Bronchial epithelial cell (primary cell): Measurements from ENCODE around the gene MINDY4. TPM values are rescaled to one million over a fixed set of nuclear protein-coding genes. Genes with fewer than 3 reads are reported as not detected.

Experiments
- DNase-seq: peaks from one replicate; pipeline ENCODE4 v3.0.0-alpha.2; 2010; ENCODE audit warnings: low read depth
- FAIRE-seq: peaks from 2 replicates; lab custom pipeline; 2011; peaks lifted over from hg19 to GRCh38; lab: Jason Lieb, UNC
- H3K27me3 ChIP-seq: 2 replicates; pipeline ENCODE4 v1.5.1; 2011; ENCODE audit warnings: low read length; ENCODE audit not compliant: control insufficient read depth, insufficient read depth
- H3K36me3 ChIP-seq: 2 replicates; pipeline ENCODE4 v1.5.1; 2011; ENCODE audit warnings: low read length; ENCODE audit not compliant: control insufficient read depth, insufficient read depth
- H3K4me3 ChIP-seq: 2 replicates; pipeline ENCODE4 v1.5.1; 2011; ENCODE audit warnings: mild to moderate bottlenecking, low read depth, low read length, control low read depth
- CTCF ChIP-seq: IDR thresholded peaks from 2 replicates; pipeline ENCODE4 v1.5.1; 2011; ENCODE audit warnings: mild to moderate bottlenecking, moderate library complexity, low read length, control low read depth, inconsistent platforms; ENCODE audit not compliant: insufficient read depth, severe bottlenecking
- total RNA-seq: library from RNA; depleted of rRNA; stranded (reverse); fragments of >200 nt; gene quantifications from 2 replicates; pipeline ENCODE4 v1.2.1, GENCODE V29; 2014

MINDY4 gene
- total RNA-seq, 1 donor from 2014 or later: 1.1 TPM

- DNase-seq: no peak
- Histone ChIP-seq H3K36me3 (no peaks in the 10 kb centered on the region), H3K4me3 (no peak overlapping the region), H3K27me3 (peaks cover 2% of the 10 kb centered on the region)
- no peak for FAIRE-seq
- no peak for TF ChIP-seq CTCF
Measured at GRCh38 chr7:30906515-30907240, 135.5 kb downstream of the MINDY4 start.

DNA sequence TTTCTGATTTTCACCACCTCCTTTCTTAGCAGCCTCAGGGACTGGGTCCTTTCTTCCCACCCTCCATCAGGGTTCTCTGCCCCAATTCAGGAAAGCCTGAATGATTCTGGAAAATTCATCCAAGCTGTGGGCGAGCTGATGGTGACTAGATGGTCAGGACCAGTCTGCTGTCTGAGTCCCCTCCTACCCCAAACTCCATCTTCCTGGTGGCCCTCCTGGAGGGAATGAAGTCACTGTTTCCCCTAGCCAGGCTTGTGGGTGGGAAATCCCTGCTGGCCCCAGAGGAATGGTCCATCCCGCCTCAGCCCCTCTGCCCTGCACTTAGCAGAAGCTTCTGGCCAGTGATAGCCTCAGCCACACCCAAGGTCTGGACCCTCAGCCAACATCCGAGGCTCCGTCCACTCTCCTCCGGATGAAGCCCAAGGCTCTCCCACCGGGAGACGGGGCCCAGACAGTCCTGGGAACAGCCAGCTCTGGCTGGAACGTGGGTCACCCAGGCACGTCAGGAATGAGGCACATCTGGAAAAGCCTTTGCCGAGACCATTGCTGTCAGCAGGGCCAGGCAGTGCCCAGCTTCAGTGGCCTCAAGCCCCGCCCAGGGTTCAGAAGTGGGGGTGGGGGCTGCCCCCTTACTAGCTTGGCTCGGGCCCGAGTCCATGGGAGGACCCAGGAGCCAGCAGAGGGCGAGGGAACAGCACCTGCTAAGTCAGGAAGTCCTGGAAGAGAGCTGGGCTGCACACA lies 136.5 kb downstream of the MINDY4 start:
- FAIRE-seq (no peak), DNase-seq (no peak)
- no peak overlapping the region for H3K4me3 ChIP-seq
- no peaks in the 10 kb centered on the region for H3K36me3 ChIP-seq
- H3K27me3 ChIP-seq: peaks cover 4% of the 10 kb centered on the region
- no peak for TF ChIP-seq CTCF

DNA sequence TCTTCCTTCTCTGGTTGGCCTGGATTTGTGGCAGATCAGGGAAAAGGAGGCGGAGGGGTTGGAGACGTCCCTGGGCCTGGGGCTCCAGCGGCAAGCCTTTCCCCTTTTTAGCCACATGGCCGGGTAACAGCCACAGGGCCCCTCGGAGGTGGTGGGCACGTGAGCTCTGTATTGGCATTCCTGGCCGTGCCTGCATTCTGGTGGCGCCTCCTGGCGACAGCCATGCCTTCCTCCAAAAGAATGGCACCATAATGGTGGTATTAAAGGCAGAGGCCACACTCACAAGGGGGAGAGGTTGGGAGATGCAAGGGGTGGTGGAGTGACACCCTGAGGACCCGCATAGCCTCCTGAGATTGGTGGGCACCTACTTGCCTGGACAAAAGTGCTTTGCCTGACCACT lies 137.5 kb downstream of the MINDY4 start:
- FAIRE-seq (no peak), DNase-seq (no peak)
- H3K36me3 ChIP-seq: no peaks in the 10 kb centered on the region
- H3K27me3 ChIP-seq: peaks cover 4% of the 10 kb centered on the region
- TF ChIP-seq CTCF: peak; percentile 27
- no peak overlapping the region for H3K4me3 ChIP-seq

DNA sequence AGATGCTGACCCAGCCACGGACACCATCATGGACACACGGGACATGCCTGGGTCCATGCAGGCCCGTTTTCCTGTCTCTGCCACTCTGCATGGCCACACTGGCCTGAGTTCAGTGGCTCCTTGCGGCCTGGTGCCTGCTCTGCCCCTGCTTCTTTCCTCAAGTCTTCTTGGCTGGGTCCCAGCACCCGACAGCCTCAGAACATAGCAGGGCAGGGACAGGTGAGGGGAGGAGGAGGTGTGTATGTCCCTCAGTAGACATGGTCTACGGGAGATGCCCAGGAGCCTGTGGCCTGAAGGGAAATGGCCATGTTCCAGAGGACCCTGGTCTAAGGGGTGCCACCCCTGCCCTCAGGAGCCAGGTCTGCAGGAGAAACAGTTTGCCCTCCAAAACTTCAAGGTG lies 138.2 kb downstream of the MINDY4 start:
- Histone ChIP-seq H3K36me3 (no peaks in the 10 kb centered on the region), H3K27me3 (peaks cover 4% of the 10 kb centered on the region), H3K4me3 (no peak overlapping the region)
- no peak for DNase-seq
- no peak for TF ChIP-seq CTCF
- FAIRE-seq: no peak

DNA sequence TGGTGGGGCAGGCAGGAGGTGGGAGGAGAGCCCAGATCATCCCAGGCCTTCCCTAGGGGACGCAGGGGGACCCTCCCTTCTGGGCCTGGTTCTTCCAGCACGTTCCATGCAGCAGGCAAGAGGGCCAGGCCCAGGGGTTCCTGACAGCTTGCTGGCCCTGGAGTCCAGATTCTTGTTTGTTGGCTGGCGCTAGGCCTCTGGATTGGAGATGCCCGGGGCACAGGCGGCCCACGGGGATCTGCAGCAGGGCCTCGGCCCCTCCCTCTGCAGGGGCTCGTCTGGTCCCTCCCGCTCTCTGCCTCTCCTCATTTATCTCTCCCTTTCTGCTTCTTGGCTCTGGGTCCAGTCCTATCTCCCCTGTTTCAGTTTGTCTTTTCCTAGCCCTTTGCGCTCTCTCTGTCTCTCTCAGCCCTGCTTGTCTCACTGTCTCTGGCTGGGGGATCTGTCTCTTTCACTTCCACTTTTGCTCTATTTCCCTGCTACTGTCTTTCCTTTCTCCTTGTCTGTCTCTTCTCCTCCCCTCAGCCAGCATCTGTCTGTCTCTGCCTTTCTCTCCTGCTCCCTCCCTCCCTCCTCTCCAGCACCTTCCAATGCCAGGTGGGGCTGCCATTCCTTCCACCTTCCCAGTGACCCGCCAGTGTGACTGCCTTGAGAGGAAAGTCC lies 139.3 kb downstream of the MINDY4 start:
- TF ChIP-seq CTCF: no peak
- FAIRE-seq (no peak), DNase-seq (no peak)
- H3K4me3 ChIP-seq: no peak overlapping the region
- H3K27me3 ChIP-seq: peaks cover 4% of the 10 kb centered on the region
- no peaks in the 10 kb centered on the region for H3K36me3 ChIP-seq
